Eye (tissue), 1 donor: ENCODE measurements around the gene BSPH1.
"Not testable (repeated sequence)": the region's sequence is repeated elsewhere in the genome, so short reads cannot be mapped to it uniquely, and the experiment has no call there.

Experiments used
- DNase-seq: peaks from one replicate; pipeline ENCODE4 v3.0.0-alpha.2; 2015

The BSPH1 gene, protein sequence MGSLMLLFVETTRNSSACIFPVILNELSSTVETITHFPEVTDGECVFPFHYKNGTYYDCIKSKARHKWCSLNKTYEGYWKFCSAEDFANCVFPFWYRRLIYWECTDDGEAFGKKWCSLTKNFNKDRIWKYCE

DNA sequence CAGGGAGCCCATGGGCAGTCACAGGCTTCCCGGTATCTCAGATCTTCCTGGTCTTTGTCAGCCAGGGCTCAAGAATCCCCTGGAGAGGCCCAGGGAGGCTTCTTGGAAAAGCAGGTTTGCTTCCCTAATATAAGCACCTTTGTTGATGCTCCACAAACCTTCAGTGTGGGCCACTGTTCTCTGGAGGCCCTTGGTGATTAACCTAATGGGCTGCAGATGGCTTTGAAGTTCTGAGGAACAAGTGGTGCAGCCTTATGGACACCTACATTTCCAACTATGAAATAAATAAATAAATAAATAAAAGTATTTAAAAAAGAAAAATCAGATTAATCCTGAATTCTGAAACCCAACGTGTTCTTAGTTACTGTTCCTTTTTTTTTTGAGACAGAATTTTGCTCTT, at the start of gene BSPH1:
Gene BSPH1 (minus strand): TSS at position 101 of the 400 bp plus-strand sequence. CDS start 89 bp downstream, at position 12.
- DNase-seq: no peak

DNA sequence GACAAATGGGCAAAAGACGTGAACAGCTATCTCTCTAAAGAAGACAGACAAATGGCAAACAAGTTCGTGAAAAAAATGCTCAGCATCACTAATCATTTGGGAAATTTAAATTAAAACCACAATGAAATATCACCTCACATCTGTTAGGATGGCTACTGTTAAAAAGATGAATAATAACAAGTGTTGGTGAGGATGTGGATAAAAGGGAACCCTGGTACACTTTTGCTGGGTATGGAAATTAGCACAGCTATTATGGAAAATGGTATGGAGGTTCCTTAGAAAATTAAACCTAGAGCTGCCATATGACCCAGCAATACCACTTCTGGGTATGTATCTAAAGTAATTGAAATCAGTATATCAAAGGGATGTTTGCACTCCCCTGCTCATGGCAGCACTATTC, 44.8 kb upstream of the BSPH1 start:
- no peak for DNase-seq

DNA sequence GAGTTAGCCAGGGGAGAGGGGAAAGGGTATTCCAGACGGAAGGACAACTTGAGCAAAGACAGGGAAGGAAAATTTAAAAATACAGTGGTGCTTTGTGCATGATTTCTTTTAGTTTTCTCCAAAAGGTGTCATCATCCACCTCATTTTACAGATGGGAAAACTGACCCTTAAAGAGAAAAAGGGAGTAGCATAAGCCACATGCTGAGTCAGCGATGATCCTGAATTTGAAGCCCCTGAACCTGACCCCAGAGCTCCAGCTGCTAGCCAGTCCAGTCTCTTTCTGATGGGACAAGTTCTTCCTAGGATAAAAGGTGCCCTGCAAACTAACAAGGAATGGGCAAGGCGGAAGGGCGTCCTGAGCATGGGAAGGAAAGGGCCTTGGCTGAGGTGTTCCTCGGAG, 41.6 kb upstream of the BSPH1 start:
- DNase-seq: no peak

DNA sequence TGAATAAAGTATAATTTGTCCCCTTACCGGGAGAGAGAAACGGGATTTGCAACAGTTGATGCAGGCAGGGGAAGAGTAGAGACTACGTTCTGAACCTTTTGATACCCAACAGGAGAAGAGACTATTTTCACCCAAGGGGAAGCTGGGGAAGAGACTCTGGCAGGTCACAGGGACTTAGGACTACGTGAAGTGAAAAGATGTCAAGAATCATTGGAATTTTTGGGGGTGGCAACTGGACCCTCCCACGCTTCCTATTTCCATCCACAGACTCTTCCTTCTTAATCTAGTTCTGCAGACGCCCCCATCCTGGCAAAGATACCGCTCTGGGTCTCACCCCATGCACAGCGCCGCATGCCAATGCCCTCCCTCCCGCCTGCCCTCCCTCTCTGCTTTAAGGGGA, 38.1 kb upstream of the BSPH1 start:
- no peak for DNase-seq

DNA sequence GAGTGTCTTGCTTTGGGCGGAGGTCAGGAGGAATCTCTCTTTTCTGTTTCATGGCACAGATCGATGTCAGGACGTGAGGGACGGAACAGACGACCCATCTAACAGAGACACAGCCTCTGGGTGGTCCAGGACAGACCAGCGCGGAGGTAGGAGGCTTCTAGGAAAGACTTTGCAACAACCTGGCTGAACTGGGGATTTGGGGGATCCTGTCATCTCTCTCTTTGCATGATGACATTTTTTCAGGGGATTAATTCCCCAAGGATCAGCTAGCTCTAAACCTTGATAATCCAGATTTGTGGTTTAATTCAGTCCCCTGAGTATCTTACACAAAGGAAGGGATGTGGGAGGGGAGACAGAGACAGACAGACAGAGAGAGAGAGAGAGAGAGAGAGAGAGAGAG, 37.5 kb upstream of the BSPH1 start:
- no peak for DNase-seq

DNA sequence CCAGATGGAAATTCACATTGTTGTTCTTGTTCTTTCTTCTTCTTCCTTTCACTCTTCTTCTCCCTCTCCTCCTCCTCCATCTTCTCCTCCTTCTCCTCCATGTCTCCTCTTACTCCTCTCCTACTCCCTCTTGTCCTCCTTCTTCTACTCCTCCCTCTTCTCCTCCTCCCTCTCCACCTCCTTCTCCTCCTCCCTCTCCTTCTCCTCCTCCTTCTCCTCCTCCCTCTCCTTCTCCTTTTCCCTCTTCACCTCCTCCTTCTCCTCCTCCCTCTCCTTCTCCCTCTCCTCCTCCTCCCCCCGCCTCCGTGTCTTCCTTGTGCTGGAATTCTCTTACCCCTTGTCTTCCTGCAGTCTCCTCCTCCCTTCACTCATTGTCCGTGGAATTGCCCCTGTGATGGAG, 33.5 kb upstream of the BSPH1 start:
- DNase-seq: no peak

DNA sequence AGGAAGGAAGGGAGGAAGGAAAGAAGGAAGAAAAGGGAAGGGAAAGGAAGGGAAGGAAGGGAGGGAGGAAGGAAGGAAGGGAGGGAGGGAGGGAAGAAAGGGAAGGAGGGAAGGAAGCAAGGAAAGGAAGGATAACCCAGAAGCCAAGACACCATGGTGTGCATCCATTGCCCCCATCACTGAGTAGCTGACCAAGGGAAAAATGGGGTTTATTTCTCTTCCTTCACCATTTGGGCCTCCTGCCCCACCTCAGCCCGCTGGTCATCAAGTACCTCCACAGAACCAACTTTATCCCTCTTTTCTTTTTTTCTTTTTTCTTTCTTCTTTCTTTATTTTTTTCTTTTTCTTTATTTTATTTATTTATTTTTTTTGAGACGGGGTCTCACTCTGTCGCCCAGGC, 31.5 kb upstream of the BSPH1 start:
- no peak for DNase-seq

DNA sequence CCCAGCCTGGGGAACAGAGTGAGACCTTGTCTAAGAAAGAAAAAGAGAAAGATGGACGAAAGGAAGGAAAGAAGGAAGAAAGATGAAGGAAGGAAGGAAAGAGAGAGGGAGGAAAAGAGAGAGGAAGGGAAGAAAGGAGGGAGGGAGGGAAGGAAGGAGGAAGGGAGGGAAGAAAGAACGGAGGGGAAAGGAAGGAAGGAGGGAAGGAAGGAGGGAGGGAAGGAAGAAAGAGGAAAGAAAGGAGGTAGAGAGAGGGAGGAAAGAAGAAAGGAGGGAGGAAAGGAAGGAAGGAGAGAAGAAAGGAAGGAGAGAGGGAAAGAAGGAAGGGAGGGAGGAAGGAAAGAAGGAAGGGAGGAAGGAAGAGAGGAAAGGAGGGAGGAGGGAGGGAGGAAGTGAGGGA, 31.0 kb upstream of the BSPH1 start:
- DNase-seq: no peak

DNA sequence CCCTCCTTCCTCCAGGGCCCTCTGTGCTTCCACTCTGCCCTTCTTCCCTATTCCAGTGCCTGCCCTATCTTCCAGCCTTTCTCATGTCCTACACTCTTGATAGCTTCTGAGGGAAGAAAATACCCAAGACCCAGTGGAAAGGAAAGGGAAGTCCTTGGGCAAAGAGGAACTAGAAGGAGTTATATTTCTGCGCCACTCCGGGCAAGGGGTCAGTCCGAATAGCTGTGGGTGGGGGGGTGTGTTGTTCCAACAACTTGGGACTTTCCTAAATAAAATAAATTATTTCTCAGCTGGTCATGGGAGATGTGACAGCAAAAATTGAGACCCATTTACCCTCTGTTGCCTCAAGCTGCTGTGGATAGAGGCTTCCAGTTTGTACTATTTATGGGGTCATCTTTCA, 28.7 kb upstream of the BSPH1 start:
- no peak for DNase-seq

DNA sequence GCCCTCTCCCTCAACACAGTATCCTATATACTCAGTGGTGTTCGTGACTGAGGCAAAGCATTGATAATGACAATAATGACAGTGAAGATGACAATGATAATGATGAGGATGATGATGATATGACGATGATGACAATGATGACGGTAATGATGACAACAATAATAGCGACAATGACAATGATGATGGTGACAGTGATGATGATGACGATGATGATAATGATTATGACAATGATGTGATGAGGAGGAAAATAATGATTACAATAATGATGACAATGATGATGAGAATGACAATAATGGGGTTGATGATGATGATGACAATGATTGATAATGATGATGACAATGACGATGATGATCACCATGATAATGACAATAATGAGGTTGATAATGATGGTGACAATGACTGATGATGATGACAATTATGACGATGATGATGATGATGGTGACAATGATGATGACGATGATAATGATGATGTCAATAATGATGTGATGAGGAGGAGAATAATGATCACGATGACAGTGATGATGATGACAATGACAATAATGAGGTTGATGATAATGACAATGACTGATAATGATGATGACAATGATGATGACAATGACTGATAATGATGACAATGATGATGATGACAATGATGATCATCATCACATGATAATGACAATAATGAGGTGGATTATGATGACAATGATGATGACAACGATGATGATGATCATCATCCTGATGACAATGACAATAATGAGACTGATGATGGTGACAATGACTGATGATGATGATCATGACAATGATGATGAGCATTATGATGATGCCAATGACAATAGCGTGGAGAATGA, 19.2 kb upstream of the BSPH1 start:
- DNase-seq: no peak

DNA sequence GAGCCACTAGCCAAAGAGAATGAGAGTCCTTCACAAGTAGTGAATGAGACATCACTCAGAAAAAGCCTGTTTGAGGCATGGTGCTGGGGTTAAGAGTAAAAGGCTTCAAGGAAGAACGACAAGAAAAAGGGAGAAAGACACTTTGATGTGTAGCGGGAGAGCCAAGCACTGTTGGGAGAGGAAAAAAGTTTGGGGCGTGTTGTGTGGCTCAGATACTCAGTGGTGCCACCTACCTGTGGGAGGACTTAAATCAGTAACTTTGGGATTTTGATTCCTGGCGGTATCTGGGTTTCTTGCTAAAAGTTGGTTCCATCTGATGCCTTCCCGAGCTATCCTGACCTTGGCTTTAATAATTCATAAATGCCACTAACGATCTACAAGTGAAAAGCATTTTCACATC, 14.8 kb upstream of the BSPH1 start:
- DNase-seq: no peak

DNA sequence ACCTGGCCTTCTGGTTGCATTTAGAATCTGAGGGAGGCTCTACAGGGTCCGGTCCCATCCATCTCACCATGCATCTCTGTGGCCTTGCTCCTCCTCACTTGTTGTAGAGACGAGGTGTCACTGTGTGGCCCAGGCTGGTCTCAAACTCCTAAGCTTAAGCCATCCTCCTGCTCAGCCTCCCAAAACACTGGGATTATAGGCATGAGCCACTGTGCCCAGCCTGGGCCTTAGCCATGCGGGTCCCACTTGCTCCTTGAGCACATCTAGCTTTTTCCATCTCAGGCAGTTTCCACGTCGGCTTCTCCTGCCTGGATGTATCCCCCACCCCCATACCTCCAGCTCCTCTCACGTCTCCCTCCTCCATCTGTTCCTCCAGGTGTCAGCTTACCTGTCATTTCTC, 12.3 kb upstream of the BSPH1 start:
- no peak for DNase-seq

DNA sequence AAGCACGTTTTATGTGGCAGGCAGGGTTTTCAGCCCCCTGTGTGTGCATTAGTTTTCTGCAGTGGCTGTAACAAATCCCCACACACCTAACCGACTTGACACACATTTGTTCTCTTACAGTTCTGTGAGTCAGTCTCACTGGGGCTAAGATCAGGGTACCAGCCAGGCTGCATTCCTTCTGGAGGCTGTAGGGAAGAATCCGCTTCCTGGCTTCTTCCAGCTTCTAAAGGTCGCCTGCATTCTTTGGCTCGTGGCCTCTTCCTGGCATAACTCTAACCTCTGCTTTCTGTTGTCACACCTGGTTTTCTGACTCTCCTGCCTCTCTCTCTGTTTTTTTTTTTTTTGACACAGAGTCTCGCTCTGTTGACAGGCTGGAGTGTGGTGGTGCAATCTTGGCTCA, 8.9 kb upstream of the BSPH1 start:
- DNase-seq: no peak

DNA sequence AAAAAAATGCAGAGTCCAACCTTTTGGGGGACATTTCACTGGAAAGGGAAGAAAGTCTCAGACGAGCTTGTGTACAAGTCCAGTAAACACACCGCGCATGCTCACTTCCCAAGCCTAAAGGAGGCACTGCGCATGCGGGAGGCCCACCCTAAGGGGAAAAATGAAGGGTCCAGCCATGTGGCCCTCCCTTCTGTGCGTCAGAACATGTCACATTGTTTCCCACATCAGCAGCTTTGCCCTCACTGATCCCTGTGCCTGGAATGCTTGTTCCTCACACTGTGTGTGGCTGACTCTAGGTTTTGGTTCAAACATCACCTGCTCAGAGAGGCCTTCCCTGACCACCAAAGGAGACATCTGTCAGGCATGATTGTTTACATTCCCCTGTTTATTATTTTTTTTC, 6.8 kb upstream of the BSPH1 start:
- DNase-seq: no peak

DNA sequence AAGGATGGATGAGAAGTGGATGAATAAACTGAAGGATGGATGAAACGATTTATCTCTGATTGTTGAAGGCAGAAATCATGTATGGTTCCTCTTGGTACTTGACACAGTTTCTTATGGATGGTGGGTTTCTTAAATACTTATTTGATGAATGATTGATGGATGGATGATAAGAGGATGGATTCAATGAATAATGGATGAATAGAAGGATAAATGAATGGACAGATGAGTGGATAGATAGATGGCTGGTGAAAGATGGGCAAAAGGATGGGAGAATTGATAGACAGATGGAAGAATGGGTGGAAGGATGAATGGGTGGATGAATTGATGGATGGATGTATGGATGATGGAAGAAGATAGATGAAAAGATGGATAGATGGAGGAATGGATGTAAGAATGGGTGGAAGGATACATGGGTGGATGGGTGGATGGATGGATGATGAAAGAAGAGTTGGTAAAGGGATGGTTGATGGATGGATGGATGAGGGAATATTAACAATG, 4.3 kb upstream of the BSPH1 start:
- no peak for DNase-seq

DNA sequence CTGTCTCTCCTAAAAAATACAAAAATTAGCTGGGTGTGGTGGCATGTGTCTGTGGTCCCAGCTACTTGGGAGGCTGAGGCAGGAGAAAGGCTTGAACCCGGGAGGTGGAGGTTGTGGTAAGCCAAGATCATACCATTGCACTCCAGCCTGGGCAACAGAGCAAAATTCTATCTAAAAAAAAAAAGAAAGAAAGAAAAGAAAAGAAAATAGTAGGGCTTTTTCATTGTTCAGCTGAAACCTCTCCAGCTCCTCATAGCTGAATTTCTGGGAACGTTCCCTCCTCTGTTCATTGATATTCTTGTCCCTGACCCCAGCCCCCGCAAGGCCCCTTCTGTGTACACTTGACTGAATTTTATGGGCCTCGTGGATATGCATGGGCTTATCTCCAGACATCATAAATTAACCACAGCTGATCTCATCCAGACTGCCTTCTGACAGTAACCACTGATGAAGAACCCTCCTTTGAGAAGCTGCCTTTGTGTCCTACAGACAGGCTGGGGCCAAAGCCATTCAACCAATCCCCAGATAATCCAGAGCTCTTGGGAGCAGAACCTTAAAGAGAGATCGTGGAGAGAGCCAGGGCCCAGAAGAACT, 2.3 kb upstream of the BSPH1 start, which contains the start of gene ELSPBP1:
Gene ELSPBP1 (plus strand): TSS at position 424 of the 594 bp plus-strand sequence. CDS start 14,036 bp downstream, outside the sequence.
- no peak for DNase-seq

DNA sequence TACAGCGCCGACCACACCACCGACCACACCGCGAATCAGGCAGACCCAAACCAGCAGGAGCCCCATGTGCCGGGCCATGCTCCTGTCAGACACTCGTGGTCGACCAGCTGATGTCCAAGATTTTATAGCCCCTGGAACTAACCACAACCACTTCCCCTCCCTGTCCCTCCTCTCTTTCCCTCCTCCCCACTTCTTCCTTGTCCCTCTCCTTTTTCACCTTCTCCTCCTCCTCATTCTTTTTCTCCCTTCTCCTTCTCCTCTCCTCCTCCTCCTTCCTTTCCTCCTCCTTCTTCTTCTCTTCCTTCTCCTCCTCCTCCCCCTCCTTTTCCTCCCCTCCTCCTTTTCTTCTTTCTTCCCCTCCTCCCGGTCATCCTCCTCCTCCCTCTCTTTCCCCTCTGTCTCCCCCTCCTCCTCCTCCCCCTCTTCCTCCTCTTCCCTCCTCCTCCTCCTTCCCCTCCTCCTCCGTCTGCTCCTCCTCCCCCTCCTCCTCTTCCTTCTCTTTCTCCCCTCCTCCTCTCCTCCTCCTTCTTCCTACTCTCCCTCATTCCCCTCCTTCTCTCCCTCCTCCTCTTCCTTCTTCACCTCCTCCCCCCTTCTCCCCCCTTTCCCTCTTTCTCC, 670 bp downstream of the BSPH1 start:
- no peak for DNase-seq

DNA sequence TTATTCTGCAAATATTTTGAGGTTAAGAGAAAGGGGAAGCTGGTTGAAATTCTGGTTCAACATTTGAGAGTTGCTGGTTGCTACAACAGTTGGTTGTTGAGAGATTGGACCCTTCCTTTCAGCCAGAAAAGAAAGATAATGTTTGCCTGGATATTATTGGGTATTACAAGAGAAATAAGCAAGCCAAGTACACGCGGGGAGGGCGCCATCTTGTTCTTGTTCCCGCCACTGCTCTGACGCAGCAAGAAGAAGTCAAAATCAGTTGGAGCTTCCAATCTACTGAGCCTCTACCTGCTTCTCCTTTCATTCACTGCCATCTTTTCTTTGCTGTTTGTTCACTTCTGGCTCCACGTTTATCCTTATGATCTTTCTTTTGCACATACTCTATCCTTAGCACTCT, 18.4 kb downstream of the BSPH1 start:
- no peak for DNase-seq

DNA sequence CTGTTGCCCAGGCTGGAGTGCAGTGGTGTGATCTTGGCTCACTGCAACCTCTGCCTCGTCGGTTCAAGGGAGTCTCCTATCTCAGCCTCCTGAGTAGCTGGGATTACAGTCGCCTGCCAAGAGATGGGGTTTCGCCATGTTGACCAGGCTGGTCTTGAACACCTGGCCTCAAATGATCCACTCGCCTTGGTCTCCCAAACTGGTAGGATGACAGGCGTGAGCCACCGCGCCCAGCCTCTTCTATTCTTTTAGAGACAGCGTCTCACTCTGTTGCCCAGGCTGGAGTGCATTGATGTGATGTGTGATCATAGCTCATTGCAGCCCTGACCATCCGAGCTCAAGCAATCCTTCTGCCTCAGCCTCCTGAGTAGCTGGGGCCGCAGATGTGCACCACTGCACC, 36.0 kb downstream of the BSPH1 start:
- not testable (repeated sequence) for DNase-seq

DNA sequence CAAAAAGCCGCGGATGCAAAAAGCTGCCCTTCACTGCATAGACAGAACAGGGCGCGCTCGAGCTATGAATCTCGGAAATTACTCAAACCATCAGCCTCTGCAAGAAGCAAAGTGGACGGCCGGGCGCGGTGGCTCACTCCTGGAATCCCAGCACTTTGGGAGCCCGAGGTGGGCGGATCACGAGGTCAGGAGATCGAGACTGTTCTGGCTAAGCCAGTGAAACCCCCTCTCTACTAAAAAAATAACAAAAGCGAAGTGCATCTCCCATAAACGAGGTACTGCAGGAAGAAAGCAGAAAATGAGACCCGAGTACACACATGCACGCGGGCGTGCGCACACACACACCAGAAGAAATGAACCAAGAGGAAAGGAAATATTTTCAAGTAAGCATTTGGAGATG, 39.8 kb downstream of the BSPH1 start:
- DNase-seq: not testable (repeated sequence)

DNA sequence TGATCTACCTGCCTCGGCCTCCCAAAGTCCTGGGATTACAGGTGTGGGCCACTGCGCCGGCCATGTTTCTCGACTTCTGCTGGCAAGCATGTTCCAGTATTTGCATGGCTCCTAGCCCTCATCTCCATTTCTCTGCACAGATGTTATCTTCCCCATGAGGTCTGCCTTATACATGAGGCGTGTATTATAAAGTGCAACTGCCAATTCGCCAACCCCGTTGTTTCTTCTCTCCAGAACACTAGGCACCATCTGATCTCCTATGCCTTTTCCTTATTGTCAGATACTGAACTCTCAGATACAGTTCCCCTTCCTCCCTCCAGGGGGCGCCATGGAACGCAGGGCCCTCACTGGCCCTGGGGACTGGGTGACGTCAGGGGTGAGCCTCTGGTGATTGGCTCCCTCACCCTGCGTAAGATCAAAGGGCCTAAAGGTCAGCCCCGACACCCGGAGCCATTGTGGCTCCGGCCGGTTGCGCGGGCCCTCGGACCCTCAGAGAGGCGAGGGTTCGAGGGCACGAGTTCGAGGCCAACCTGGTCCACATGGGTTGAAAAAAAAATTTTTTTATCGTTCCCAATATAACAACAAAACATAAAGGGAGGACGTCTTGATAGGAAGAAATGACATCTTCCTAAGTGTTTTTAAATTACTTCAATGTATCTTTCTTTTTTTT, 42.0 kb downstream of the BSPH1 start:
- DNase-seq: not testable (repeated sequence)

DNA sequence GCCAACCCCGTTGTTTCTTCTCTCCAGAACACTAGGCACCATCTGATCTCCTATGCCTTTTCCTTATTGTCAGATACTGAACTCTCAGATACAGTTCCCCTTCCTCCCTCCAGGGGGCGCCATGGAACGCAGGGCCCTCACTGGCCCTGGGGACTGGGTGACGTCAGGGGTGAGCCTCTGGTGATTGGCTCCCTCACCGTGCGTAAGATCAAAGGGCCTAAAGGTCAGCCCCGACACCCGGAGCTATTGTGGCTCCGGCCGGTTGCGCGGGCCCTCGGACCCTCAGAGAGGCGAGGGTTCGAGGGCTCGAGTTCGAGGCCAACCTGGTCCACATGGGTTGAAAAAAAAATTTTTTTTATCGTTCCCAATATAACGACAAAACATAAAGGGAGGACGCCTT, 63.4 kb downstream of the BSPH1 start:
- not testable (repeated sequence) for DNase-seq

DNA sequence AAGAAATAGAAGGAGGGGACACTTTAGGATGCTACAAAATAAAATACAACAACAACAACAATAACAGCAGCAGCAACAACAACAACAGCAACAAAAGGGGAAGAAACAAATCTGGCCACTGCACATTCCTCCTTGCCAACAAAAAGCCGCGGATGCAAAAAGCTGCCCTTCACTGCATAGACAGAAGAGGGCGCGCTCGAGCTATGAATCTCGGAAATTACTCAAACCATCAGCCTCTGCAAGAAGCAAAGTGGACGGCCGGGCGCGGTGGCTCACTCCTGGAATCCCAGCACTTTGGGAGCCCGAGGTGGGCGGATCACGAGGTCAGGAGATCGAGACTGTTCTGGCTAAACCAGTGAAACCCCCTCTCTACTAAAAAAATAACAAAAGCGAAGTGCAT, 71.9 kb downstream of the BSPH1 start:
- not testable (repeated sequence) for DNase-seq
